ENCODE results near the gene RNF145. TPM values are rescaled to one million over a fixed set of nuclear protein-coding genes. Genes with fewer than 3 reads are reported as not detected.
"Not testable (repeated sequence)": the region's sequence is repeated elsewhere in the genome, so short reads cannot be mapped to it uniquely, and the experiment has no call there.

RNF145 gene
- total and polyA plus RNA-seq, 5 donors from 2014 or later = 8.8 to 67.9 (median 11.3) TPM

GRCh38 chr5:159166416-159166815 lies 42.9 kb downstream of the RNF145 start:
- Histone ChIP-seq H3K36me3 (ENCODE audit: control insufficient read depth, insufficient read depth, low read length) (peaks cover 49% of the 10 kb centered on the region), H3K9me3 (ENCODE audit: control insufficient read depth in 2 of 2, low read length in 2 of 2) (no peaks in the 10 kb centered on the region), H3K27ac (ENCODE audit: insufficient read depth, low read length, poor library complexity, severe bottlenecking) (no peak overlapping the region), H3K4me3 (ENCODE audit: low read depth, low read length) (no peak overlapping the region), H3K27me3 (ENCODE audit: control insufficient read depth, insufficient read depth, low read length) (no peaks in the 10 kb centered on the region), H3K4me1 (ENCODE audit: control insufficient read depth, insufficient read depth, low read length, poor library complexity, severe bottlenecking) (no peaks in the 10 kb centered on the region)
- no peaks in the 10 kb centered on the region for H3K9me3 Mint-ChIP-seq
- ATAC-seq (ENCODE audit: low read depth in 2 of 2) (no peak), DNase-seq (no peak)
- peaks cover 21% of the 10 kb centered on the region for H3K36me3 Mint-ChIP-seq
- peak overlapping the region in 1 of 3 donors; percentile 51 for H3K27ac Mint-ChIP-seq
- H3K4me1 Mint-ChIP-seq = peaks cover 0 to 22% (median 13%) of the 10 kb centered on the region in 4 donors
- no peak overlapping the region for H3K4me3 Mint-ChIP-seq
- H3K27me3 Mint-ChIP-seq = no peaks in the 10 kb centered on the region

- no peak overlapping the region for H3K4me3 ChIP-seq (ENCODE audit: low read depth, low read length)
- H3K27ac ChIP-seq (ENCODE audit: insufficient read depth, low read length, poor library complexity, severe bottlenecking) = no peak overlapping the region
- Mint-ChIP-seq H3K4me1 (peaks cover 0 to 19% (median 6%) of the 10 kb centered on the region in 4 donors), H3K4me3 (no peak overlapping the region), H3K27me3 (no peaks in the 10 kb centered on the region), H3K36me3 (peaks cover 20% of the 10 kb centered on the region), H3K27ac (peak overlapping the region; percentile 56 to 98 (median 66)), H3K9me3 (no peaks in the 10 kb centered on the region)
- DNase-seq (no peak), ATAC-seq (ENCODE audit: low read depth in 2 of 2) (no peak)
- no peaks in the 10 kb centered on the region for H3K27me3 ChIP-seq (ENCODE audit: control insufficient read depth, insufficient read depth, low read length)
- peaks cover 64% of the 10 kb centered on the region for H3K36me3 ChIP-seq (ENCODE audit: control insufficient read depth, insufficient read depth, low read length)
- H3K4me1 ChIP-seq (ENCODE audit: control insufficient read depth, insufficient read depth, low read length, poor library complexity, severe bottlenecking) = no peaks in the 10 kb centered on the region
- no peaks in the 10 kb centered on the region for H3K9me3 ChIP-seq (ENCODE audit: control insufficient read depth in 2 of 2, low read length in 2 of 2)
These were observed 45.7 kb downstream of the RNF145 start for GRCh38 chr5:159163701-159164046.

DNA sequence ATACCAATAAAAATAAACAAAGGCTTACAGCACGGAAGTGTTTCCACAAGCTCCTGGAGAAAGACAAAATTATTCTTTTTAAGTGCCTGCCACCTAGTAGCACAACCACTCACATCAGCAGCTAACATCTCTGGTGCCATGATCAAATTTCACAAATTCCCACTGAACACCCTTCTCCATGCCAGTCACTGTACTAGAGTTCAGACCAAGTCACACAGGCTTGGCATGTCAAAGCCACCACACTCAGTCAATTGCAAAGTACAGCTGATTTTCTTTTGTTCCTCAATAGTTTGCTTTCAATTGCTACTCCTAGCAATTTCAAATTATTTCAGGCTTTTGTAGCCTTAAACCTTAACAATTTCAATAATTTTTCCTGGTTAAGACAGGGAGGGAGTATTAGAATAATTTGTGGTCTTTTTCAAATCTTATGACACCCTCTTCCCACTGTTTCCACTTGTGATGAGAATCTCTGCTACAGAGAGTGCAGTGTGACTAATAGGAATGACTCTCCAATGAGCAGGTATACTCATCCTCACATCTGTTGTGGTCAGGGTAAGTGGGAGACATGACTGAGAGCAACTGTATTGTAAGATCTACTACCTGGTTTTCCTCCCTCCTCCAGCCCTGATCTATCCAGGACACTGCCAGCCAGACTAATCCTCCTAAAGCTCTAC lies 46.2 kb downstream of the RNF145 start:
- peaks cover 21% of the 10 kb centered on the region for H3K36me3 Mint-ChIP-seq
- no peak for ATAC-seq (ENCODE audit: low read depth in 2 of 2)

GRCh38 chr5:159161361-159162214 lies 47.8 kb downstream of the RNF145 start:
- Mint-ChIP-seq H3K9me3 (no peaks in the 10 kb centered on the region), H3K27me3 (no peaks in the 10 kb centered on the region), H3K4me3 (no peak overlapping the region), H3K36me3 (peaks cover 18% of the 10 kb centered on the region), H3K27ac (peak overlapping the region in 2 of 3 donors; percentile 7 to 15), H3K4me1 (peaks cover 8 to 23% (median 12%) of the 10 kb centered on the region in 4 donors)
- DNase-seq (no peak), ATAC-seq (ENCODE audit: low read depth in 2 of 2) (no peak)
- no peak overlapping the region for H3K4me3 ChIP-seq (ENCODE audit: low read depth, low read length)
- peaks cover 4% of the 10 kb centered on the region for H3K4me1 ChIP-seq (ENCODE audit: control insufficient read depth, insufficient read depth, low read length, poor library complexity, severe bottlenecking)
- no peak overlapping the region for H3K27ac ChIP-seq (ENCODE audit: insufficient read depth, low read length, poor library complexity, severe bottlenecking)
- H3K36me3 ChIP-seq (ENCODE audit: control insufficient read depth, insufficient read depth, low read length) = peaks cover 58% of the 10 kb centered on the region
- H3K9me3 ChIP-seq (ENCODE audit: control insufficient read depth in 2 of 2, low read length in 2 of 2) = no peaks in the 10 kb centered on the region
- no peaks in the 10 kb centered on the region for H3K27me3 ChIP-seq (ENCODE audit: control insufficient read depth, insufficient read depth, low read length)

More for the DNA sequence above, 46.2 kb downstream of the RNF145 start:
- Histone ChIP-seq H3K27me3 (ENCODE audit: control insufficient read depth, insufficient read depth, low read length) (no peaks in the 10 kb centered on the region), H3K4me3 (ENCODE audit: low read depth, low read length) (no peak overlapping the region), H3K27ac (ENCODE audit: insufficient read depth, low read length, poor library complexity, severe bottlenecking) (no peak overlapping the region), H3K9me3 (ENCODE audit: control insufficient read depth in 2 of 2, low read length in 2 of 2) (no peaks in the 10 kb centered on the region), H3K36me3 (ENCODE audit: control insufficient read depth, insufficient read depth, low read length) (peaks cover 67% of the 10 kb centered on the region), H3K4me1 (ENCODE audit: control insufficient read depth, insufficient read depth, low read length, poor library complexity, severe bottlenecking) (no peaks in the 10 kb centered on the region)
- no peak for DNase-seq
- no peaks in the 10 kb centered on the region for H3K9me3 Mint-ChIP-seq
- H3K4me3 Mint-ChIP-seq = no peak overlapping the region
- peaks cover 1 to 20% (median 6%) of the 10 kb centered on the region in 4 donors for H3K4me1 Mint-ChIP-seq
- peak overlapping the region; percentile 56 to 98 (median 66) for H3K27ac Mint-ChIP-seq
- no peaks in the 10 kb centered on the region for H3K27me3 Mint-ChIP-seq

DNA sequence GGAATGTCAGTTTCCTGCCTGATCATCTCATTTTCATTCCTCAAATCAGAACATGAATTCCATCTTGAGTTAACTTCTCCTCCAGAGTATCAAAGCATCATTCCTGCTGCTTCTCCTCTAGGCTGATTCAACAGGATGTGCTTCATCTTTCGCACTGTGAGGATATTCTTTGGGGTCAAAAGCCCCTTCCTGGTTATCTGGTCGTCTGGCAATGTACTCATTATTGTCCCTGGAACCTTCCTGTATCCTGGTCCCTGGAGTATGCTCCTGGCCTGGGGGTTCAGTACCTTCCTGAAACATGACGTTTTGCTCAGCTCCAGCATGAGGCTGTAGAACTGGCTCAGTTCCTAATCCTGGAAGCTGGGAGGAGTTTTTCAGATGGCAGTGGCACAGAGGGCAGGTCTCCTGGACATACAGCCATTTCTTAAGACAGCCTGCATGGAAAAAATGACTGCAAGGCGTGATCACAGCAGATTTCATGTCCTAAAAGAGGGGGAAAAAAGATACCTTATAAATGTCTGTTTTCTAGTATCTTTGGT lies 50.7 kb downstream of the RNF145 start:
- H3K4me3 ChIP-seq (ENCODE audit: low read depth, low read length); DNase-seq; H3K9me3 Mint-ChIP-seq; H3K27me3 ChIP-seq (ENCODE audit: control insufficient read depth, insufficient read depth, low read length); ATAC-seq (ENCODE audit: low read depth in 2 of 2); H3K27me3 Mint-ChIP-seq; H3K27ac ChIP-seq (ENCODE audit: insufficient read depth, low read length, poor library complexity, severe bottlenecking); H3K4me1 ChIP-seq (ENCODE audit: control insufficient read depth, insufficient read depth, low read length, poor library complexity, severe bottlenecking); H3K9me3 ChIP-seq (ENCODE audit: control insufficient read depth in 2 of 2, low read length in 2 of 2); H3K4me3 Mint-ChIP-seq: not testable (repeated sequence)
- peaks cover 12% of the 10 kb centered on the region for H3K36me3 Mint-ChIP-seq
- H3K36me3 ChIP-seq (ENCODE audit: control insufficient read depth, insufficient read depth, low read length) = peaks cover 60% of the 10 kb centered on the region
- H3K27ac Mint-ChIP-seq = peak overlapping the region in 1 of 3 donors; percentile 59
- peaks cover 14 to 24% (median 19%) of the 10 kb centered on the region in 4 donors for H3K4me1 Mint-ChIP-seq

DNA sequence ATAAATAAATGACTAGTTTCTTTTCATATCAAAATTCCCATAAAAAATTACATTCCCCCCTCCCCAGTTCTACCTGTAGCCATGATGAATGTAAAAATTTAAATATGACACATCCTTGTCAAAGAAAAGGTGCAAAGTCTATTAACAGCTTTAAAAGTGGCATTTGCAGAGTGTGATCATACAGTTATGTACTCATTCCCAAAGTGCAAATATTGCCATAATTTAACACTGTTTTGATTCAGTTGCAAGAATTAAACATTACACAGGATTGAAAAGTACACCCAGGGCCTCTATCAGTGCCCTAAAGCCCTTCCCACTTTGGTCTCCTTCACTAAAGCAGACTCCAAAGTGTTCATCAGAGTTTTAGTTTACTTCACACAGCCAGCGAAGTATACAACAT lies 51.8 kb downstream of the RNF145 start:
- no peak for ATAC-seq (ENCODE audit: low read depth in 2 of 2)
- peaks cover 52% of the 10 kb centered on the region for H3K36me3 ChIP-seq (ENCODE audit: control insufficient read depth, insufficient read depth, low read length)
- peaks cover 12 to 21% (median 18%) of the 10 kb centered on the region in 4 donors for H3K4me1 Mint-ChIP-seq

GRCh38 chr5:159156426-159157238 lies 52.7 kb downstream of the RNF145 start:
- Histone ChIP-seq H3K36me3 (ENCODE audit: control insufficient read depth, insufficient read depth, low read length) (peaks cover 48% of the 10 kb centered on the region), H3K27ac (ENCODE audit: insufficient read depth, low read length, poor library complexity, severe bottlenecking) (peak overlapping the region; percentile 18), H3K4me3 (ENCODE audit: low read depth, low read length) (peak overlapping the region; percentile 14), H3K4me1 (ENCODE audit: control insufficient read depth, insufficient read depth, low read length, poor library complexity, severe bottlenecking) (peaks cover 8% of the 10 kb centered on the region), H3K9me3 (ENCODE audit: control insufficient read depth in 2 of 2, low read length in 2 of 2) (no peaks in the 10 kb centered on the region), H3K27me3 (ENCODE audit: control insufficient read depth, insufficient read depth, low read length) (no peaks in the 10 kb centered on the region)
- Mint-ChIP-seq H3K9me3 (no peaks in the 10 kb centered on the region), H3K27me3 (no peaks in the 10 kb centered on the region), H3K36me3 (peaks cover 8% of the 10 kb centered on the region), H3K27ac (peak overlapping the region; percentile 17 to 82 (median 68)), H3K4me1 (peaks cover 12 to 21% (median 16%) of the 10 kb centered on the region in 4 donors), H3K4me3 (no peak overlapping the region)
- DNase-seq (peak; percentile 14 to 73 (median 73)), ATAC-seq (ENCODE audit: low read depth in 2 of 2) (peak; percentile 69 to 74)

More for the DNA sequence above, 51.8 kb downstream of the RNF145 start:
- peak overlapping the region; percentile 18 for H3K27ac ChIP-seq (ENCODE audit: insufficient read depth, low read length, poor library complexity, severe bottlenecking)
- Mint-ChIP-seq H3K4me3 (no peak overlapping the region), H3K27me3 (no peaks in the 10 kb centered on the region), H3K36me3 (peaks cover 12% of the 10 kb centered on the region), H3K9me3 (no peaks in the 10 kb centered on the region), H3K27ac (peak overlapping the region in 1 of 3 donors; percentile 10)
- no peak overlapping the region for H3K4me3 ChIP-seq (ENCODE audit: low read depth, low read length)
- H3K27me3 ChIP-seq (ENCODE audit: control insufficient read depth, insufficient read depth, low read length) = no peaks in the 10 kb centered on the region
- DNase-seq = no peak
- no peaks in the 10 kb centered on the region for H3K9me3 ChIP-seq (ENCODE audit: control insufficient read depth in 2 of 2, low read length in 2 of 2)
- peaks cover 8% of the 10 kb centered on the region for H3K4me1 ChIP-seq (ENCODE audit: control insufficient read depth, insufficient read depth, low read length, poor library complexity, severe bottlenecking)
